WTC11 (cell line): ENCODE measurements around the gene KLHDC4.

Experiments
- ATF1 ChIP-seq: sonication (generic); formaldehyde crosslinking; IDR thresholded peaks from 2 replicates; pipeline ENCODE4 v1.8.1; 2023; ENCODE audit warnings: mild to moderate bottlenecking, moderate library complexity, missing genetic modification reagents
- ATF6 ChIP-seq: sonication (generic); formaldehyde crosslinking; IDR thresholded peaks from 2 replicates; pipeline ENCODE4 v1.8.1; 2023; ENCODE audit warnings: mild to moderate bottlenecking, missing genetic modification reagents
- CREB1 ChIP-seq: sonication (generic); formaldehyde crosslinking; IDR thresholded peaks from 2 replicates; pipeline ENCODE4 v1.8.0; 2023; ENCODE audit warnings: mild to moderate bottlenecking, missing genetic modification reagents
- CREM ChIP-seq: sonication (generic); formaldehyde crosslinking; IDR thresholded peaks from 2 replicates; pipeline ENCODE4 v1.8.1; 2022; ENCODE audit warnings: mild to moderate bottlenecking, missing genetic modification reagents, moderate library complexity
- CTCF ChIP-seq: fragments of 200-600 bp; IDR thresholded peaks from 2 replicates; pipeline ENCODE4 v1.8.0; 2022; ENCODE audit warnings: antibody characterized with exemption
- ESRRA ChIP-seq: sonication (generic); formaldehyde crosslinking; IDR thresholded peaks from 2 replicates; pipeline ENCODE4 v1.8.1; 2022; ENCODE audit warnings: mild to moderate bottlenecking, missing genetic modification reagents, borderline replicate concordance
- IRF2 ChIP-seq: sonication (generic); formaldehyde crosslinking; IDR thresholded peaks from 2 replicates; pipeline ENCODE4 v1.8.0; 2022; ENCODE audit warnings: low read depth, missing genetic modification reagents, borderline replicate concordance
- JUN ChIP-seq: sonication (generic); formaldehyde crosslinking; IDR thresholded peaks from 2 replicates; pipeline ENCODE4 v1.8.0; 2023; ENCODE audit warnings: mild to moderate bottlenecking, missing genetic modification reagents
- NFE2L1 ChIP-seq: sonication (generic); formaldehyde crosslinking; IDR thresholded peaks from 2 replicates; pipeline ENCODE4 v1.8.1; 2023; ENCODE audit warnings: missing genetic modification reagents
- NFYB ChIP-seq: sonication (generic); formaldehyde crosslinking; conservative IDR thresholded peaks from 2 replicates; pipeline ENCODE4 v1.8.0; 2022; ENCODE audit warnings: low read depth, missing genetic modification reagents
- NR2C2 ChIP-seq: sonication (generic); formaldehyde crosslinking; IDR thresholded peaks from 2 replicates; pipeline ENCODE4 v1.8.0; 2022; ENCODE audit warnings: mild to moderate bottlenecking, missing genetic modification reagents
- ZSCAN18 ChIP-seq: fragments of 250-450 bp; sonication (Bioruptor Pico); IDR thresholded peaks from 2 replicates; pipeline ENCODE4 v2.1.2; 2022; ENCODE audit warnings: mild to moderate bottlenecking, moderate library complexity
- TF ChIP-seq, protein P1 (sequence below): sonication (generic); formaldehyde crosslinking; IDR thresholded peaks from 2 replicates; pipeline ENCODE4 v1.8.0; 2022; ENCODE audit warnings: missing genetic modification reagents
- TF ChIP-seq, protein P2 (sequence below): sonication (generic); formaldehyde crosslinking; IDR thresholded peaks from 2 replicates; pipeline ENCODE4 v1.8.0; 2023; ENCODE audit warnings: missing genetic modification reagents

- no peak for TF ChIP-seq NFE2L1 (CRISPR knock-in tag)
- no peak for TF ChIP-seq CREB1 (CRISPR knock-in tag)
- no peak for TF ChIP-seq CREM (CRISPR knock-in tag)
- TF ChIP-seq ATF1 (CRISPR knock-in tag): no peak
- no peak for TF ChIP-seq NR2C2 (CRISPR knock-in tag)
- TF ChIP-seq CTCF: no peak
- TF ChIP-seq, protein P1, sequence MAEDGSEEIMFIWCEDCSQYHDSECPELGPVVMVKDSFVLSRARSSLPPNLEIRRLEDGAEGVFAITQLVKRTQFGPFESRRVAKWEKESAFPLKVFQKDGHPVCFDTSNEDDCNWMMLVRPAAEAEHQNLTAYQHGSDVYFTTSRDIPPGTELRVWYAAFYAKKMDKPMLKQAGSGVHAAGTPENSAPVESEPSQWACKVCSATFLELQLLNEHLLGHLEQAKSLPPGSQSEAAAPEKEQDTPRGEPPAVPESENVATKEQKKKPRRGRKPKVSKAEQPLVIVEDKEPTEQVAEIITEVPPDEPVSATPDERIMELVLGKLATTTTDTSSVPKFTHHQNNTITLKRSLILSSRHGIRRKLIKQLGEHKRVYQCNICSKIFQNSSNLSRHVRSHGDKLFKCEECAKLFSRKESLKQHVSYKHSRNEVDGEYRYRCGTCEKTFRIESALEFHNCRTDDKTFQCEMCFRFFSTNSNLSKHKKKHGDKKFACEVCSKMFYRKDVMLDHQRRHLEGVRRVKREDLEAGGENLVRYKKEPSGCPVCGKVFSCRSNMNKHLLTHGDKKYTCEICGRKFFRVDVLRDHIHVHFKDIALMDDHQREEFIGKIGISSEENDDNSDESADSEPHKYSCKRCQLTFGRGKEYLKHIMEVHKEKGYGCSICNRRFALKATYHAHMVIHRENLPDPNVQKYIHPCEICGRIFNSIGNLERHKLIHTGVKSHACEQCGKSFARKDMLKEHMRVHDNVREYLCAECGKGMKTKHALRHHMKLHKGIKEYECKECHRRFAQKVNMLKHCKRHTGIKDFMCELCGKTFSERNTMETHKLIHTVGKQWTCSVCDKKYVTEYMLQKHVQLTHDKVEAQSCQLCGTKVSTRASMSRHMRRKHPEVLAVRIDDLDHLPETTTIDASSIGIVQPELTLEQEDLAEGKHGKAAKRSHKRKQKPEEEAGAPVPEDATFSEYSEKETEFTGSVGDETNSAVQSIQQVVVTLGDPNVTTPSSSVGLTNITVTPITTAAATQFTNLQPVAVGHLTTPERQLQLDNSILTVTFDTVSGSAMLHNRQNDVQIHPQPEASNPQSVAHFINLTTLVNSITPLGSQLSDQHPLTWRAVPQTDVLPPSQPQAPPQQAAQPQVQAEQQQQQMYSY (CRISPR knock-in tag): no peak
- TF ChIP-seq ATF6: no peak
- TF ChIP-seq ESRRA (CRISPR knock-in tag): no peak
- TF ChIP-seq, protein P2, sequence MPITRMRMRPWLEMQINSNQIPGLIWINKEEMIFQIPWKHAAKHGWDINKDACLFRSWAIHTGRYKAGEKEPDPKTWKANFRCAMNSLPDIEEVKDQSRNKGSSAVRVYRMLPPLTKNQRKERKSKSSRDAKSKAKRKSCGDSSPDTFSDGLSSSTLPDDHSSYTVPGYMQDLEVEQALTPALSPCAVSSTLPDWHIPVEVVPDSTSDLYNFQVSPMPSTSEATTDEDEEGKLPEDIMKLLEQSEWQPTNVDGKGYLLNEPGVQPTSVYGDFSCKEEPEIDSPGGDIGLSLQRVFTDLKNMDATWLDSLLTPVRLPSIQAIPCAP (CRISPR knock-in tag): no peak
- no peak for TF ChIP-seq JUN (CRISPR knock-in tag)
- TF ChIP-seq NFYB (CRISPR knock-in tag): no peak
- TF ChIP-seq ZSCAN18 (CRISPR knock-in tag): no peak
- no peak for TF ChIP-seq IRF2
Observed at GRCh38 chr16:87727346-87727745, 38.4 kb downstream of the KLHDC4 start.
